Heart right ventricle (tissue), 16 donors: Measurements from ENCODE around the gene SLC16A6. TPM values are rescaled to one million over a fixed set of nuclear protein-coding genes. Genes with fewer than 3 reads are reported as not detected.

Experiments used
- ATAC-seq, 8 donors: fragments of 200-7000 bp; cut with Tn5 transposase; one replicate each; pipeline ENCODE4 v1.9.1; 2020; ENCODE audit warnings: mild to moderate bottlenecking in 8 of 8, moderate library complexity in 8 of 8, moderate number of reproducible peaks in 1 of 8
- DNase-seq, 2 donors: peaks; one replicate each; pipeline ENCODE4 v3.0.0-alpha.2; 2020
- H3K27ac ChIP-seq, 10 donors: fragments of 200-600 bp; sonication (generic) in 2 of 10; one replicate each; pipeline versions ENCODE4 v1.5.0 to v1.8.0; 2020 to 2022; ENCODE audit warnings: mild to moderate bottlenecking in 3 of 10
- H3K27me3 ChIP-seq, 7 donors: fragments of 200-600 bp; one replicate each; pipeline ENCODE4 v1.8.0; 2021 to 2022; ENCODE audit warnings: mild to moderate bottlenecking in 2 of 7
- H3K36me3 ChIP-seq, 9 donors: fragments of 200-600 bp; sonication (generic) in 1 of 9; one replicate each; pipeline versions ENCODE4 v1.5.0 to v1.8.0; 2020 to 2022; ENCODE audit warnings: mild to moderate bottlenecking in 2 of 9
- H3K4me1 ChIP-seq, 9 donors: fragments of 200-600 bp; sonication (generic) in 1 of 9; one replicate each; pipeline versions ENCODE4 v1.5.0 to v1.8.0; 2020 to 2022; ENCODE audit warnings: mild to moderate bottlenecking in 4 of 9
- H3K4me3 ChIP-seq, 10 donors: fragments of 200-600 bp; sonication (generic) in 2 of 10; one replicate each; pipeline versions ENCODE4 v1.5.0 to v1.8.0; 2020 to 2022; ENCODE audit warnings: mild to moderate bottlenecking in 7 of 10, moderate library complexity in 2 of 10
- H3K9me3 ChIP-seq, 11 donors: fragments of 200-600 bp in 10 of 11; sonication (generic) in 2 of 11; one replicate each; pipeline versions ENCODE4 v1.5.0 to v1.8.0; 2013 to 2022; ENCODE audit warnings: mild to moderate bottlenecking in 2 of 11, control low read depth in 1 of 11, moderate library complexity in 1 of 11
- WGBS, 2 donors: extraction: QIAGEN DNeasy Blood & Tissue Kit; methylation state at CpG; one replicate each; pipeline ENCODE4 v1.1.7; 2013; ENCODE audit warnings: inconsistent platforms in 1 of 2; 5-methylcytosine and 5-hydroxymethylcytosine counted together
- intact Hi-C, 10 donors: fragments of 100-400 bp; cut with DNase I; formaldehyde crosslinking; loops; one replicate each; pipeline versions ENCODE4 v1.11.1 to v1.14.2; 2022
- polyA plus RNA-seq, 2 donors: library from polyadenylated mRNA; stranded (reverse); fragments of 200-250 nt; gene quantifications; one replicate each; pipeline ENCODE4 v1.2.3, GENCODE V29; 2013
- total RNA-seq, 10 donors: library from RNA; stranded (reverse); fragmentation: NEBNext Ultra II Directional in 3 of 10; extraction: Animal tissue kit (Norgen Biotek cat#: 25700) in 3 of 10; gene quantifications; one replicate each; pipeline versions ENCODE4 v1.2.1 to v1.2.4, GENCODE V29; 2021 to 2023
- TF ChIP-seq, protein P1 (sequence below), 9 donors: fragments of 200-600 bp; sonication (generic) in 2 of 9; IDR thresholded peaks; one replicate each; pipeline versions ENCODE4 v1.5.0 to v1.8.0; 2021 to 2022; ENCODE audit warnings: antibody characterized with exemption in 9 of 9, mild to moderate bottlenecking in 5 of 9, moderate library complexity in 1 of 9
- donor health status: Arrhythmogenic right ventricular cardiomyopathy.
- donor health status: ischemic (EF 13 %, LVEDD 7.1; RV severe dilation, severe dysfunction).
- donor health status: healthy with polysubstance abuse.
- donor health status: DM: no; HTN: yes; CAD: no.
- donor health status: DM: no; HTN: no; CAD: no.
- donor health status: ischemic (EF 25% LVEDD 6.9; RV normal size, moderate dysfunction).
- donor health status: ischemic (EF 25% LVEDD 5.7; RV mildly dilated, moderate dysfunction).
- donor health status: healthy.
- donor health status: DM: yes; HTN: yes; CAD: no.
- donor health status: Ischemic cardiomyopathy.
- donor health status: ischemic (EF 35%, LVEDD 5.7; RV mildly dilated, moderate dysfunction).
- donor health status: nonischemic (EF 11% LVEDD 7.7; RV severe dilation, severe dysfunction).
- donor health status: DM: yes; HTN: yes; CAD: no.
- donor health status: PGD.
- donor health status: ischemic (EF 29% LVEDD 5.4; RV normal size, mild dysfunction).
- donor health status: nonischemic (EF 23%, LVEDD 6.1; RV moderate dilation, normal function).

Gene SLC16A6
- total and polyA plus RNA-seq, 12 donors, result 0.14 to 1.9 (median 0.59) TPM; not detected in 1

DNA sequence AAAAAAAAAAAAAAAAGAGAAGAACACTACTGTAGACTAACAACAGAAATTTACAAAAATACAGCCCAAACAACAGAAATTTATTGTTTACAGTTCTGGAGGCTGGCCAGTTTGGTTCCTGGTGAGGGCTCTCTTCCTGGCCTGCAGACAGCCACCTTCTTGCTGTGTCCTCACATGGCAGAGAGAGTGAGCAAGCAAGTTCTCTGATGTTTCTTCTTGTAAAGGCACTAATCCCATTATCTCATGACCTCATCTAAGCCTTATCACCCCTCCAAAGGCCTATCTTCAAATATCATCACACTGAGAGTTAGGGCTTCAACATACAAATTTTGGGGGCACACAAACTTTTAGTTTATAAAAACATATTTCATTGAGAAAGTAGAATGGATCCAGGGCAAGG lies 7.7 kb upstream of the SLC16A6 start:
- ATAC-seq, result no peak
- Histone ChIP-seq H3K36me3 (no peaks in the 10 kb centered on the region), H3K27me3 (peaks cover 0 to 24% (median 8%) of the 10 kb centered on the region in 7 donors), H3K4me3 (no peak overlapping the region), H3K27ac (no peak overlapping the region), H3K4me1 (peaks cover 0 to 33% (median 0%) of the 10 kb centered on the region in 9 donors), H3K9me3 (no peaks in the 10 kb centered on the region)
- intact Hi-C loops, result loop anchor here in 1 of 10 donors (10.0 kb wide), 1 partner anchor 96 kb away; no protein-coding TSS in a partner anchor
- DNase-seq, result no peak
- TF ChIP-seq, protein P1, sequence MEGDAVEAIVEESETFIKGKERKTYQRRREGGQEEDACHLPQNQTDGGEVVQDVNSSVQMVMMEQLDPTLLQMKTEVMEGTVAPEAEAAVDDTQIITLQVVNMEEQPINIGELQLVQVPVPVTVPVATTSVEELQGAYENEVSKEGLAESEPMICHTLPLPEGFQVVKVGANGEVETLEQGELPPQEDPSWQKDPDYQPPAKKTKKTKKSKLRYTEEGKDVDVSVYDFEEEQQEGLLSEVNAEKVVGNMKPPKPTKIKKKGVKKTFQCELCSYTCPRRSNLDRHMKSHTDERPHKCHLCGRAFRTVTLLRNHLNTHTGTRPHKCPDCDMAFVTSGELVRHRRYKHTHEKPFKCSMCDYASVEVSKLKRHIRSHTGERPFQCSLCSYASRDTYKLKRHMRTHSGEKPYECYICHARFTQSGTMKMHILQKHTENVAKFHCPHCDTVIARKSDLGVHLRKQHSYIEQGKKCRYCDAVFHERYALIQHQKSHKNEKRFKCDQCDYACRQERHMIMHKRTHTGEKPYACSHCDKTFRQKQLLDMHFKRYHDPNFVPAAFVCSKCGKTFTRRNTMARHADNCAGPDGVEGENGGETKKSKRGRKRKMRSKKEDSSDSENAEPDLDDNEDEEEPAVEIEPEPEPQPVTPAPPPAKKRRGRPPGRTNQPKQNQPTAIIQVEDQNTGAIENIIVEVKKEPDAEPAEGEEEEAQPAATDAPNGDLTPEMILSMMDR (IDR thresholded peaks at IDR 0.05), result no peak

- no peaks in the 10 kb centered on the region for H3K36me3 ChIP-seq
- no peaks in the 10 kb centered on the region for H3K9me3 ChIP-seq
- DNase-seq, result no peak
- peak overlapping the region in 1 of 10 donors; percentile 79 for H3K27ac ChIP-seq
- TF ChIP-seq, protein P1 (IDR thresholded peaks at IDR 0.05), result no peak
- ATAC-seq, result no peak
- H3K4me1 ChIP-seq, result peaks cover 0 to 45% (median 7%) of the 10 kb centered on the region in 9 donors
- peaks cover 0 to 34% (median 12%) of the 10 kb centered on the region in 7 donors for H3K27me3 ChIP-seq
- intact Hi-C loops, result loop anchor here in 1 of 10 donors (10.0 kb wide), 1 partner anchor 98 kb away; no protein-coding TSS in a partner anchor
- no peak overlapping the region for H3K4me3 ChIP-seq
- 75 to 77% methylated on average over 4 of the region's 4 CpGs for WGBS, 2 donors
Observed at GRCh38 chr17:68297195-68297594, 6.3 kb upstream of the SLC16A6 start.

DNA sequence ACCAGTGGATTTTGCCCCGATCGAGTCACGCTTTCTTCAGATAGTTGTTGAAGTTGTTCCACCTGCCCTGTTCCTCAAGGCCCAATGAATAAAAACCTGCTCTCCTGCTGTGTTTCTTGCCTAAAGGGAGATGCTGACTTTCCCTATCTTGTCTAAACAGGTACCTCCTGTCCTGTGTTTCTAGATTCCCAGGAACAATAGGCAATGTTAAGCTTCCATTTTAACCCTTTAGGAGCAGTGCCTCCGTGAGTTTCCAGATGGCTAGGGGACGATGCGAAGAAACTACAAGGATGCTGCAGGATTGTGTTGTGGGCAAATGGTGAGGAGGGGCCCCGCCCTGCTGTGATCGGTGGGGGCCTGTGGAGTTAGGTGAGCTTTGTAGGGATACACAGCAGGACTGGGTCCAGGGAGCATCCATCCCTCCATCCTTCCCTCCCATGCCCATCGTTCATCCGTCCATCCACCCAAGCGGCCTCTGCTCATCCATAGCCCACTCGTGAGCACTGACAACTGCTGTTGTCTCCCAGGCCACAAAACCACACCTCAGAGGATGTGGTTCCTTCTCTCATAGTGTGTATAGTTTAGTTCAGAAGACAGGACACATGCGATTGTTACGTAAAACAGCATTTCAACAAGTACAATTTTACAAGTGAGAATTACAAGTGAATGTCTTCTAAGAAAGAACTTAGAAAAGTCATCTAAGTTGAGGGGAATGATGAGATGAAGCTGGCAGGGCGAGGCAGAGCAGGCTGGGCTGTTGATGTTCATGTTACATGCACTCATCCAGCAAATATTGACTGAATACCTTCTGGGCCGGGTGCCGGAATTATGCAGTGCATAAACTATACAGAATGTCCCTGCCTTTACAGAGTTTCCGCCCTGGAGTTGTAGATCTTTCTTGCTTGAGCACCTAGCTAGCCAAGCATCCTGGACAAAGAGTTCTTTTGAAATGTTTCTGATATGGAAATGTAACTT lies 5.6 kb upstream of the SLC16A6 start:
- no peak overlapping the region for H3K4me3 ChIP-seq
- no peaks in the 10 kb centered on the region for H3K36me3 ChIP-seq
- TF ChIP-seq, protein P1 (IDR thresholded peaks at IDR 0.05), result no peak
- H3K27me3 ChIP-seq, result peaks cover 0 to 34% (median 14%) of the 10 kb centered on the region in 7 donors
- ATAC-seq (peak in 1 of 8 donors; percentile 29), DNase-seq (no peak)
- peaks cover 0 to 48% (median 10%) of the 10 kb centered on the region in 9 donors for H3K4me1 ChIP-seq
- no peaks in the 10 kb centered on the region for H3K9me3 ChIP-seq
- 92 to 93% methylated on average over 18 of the region's 18 CpGs for WGBS, 2 donors
- intact Hi-C loops, result loop anchor here in 1 of 10 donors (10.0 kb wide), 1 partner anchor 98 kb away; no protein-coding TSS in a partner anchor
- H3K27ac ChIP-seq, result peak overlapping the region in 1 of 10 donors; percentile 79

- 88 to 91% methylated on average over 7 of the region's 7 CpGs for WGBS, 2 donors
- TF ChIP-seq, protein P1 (IDR thresholded peaks at IDR 0.05), result no peak
- H3K27me3 ChIP-seq, result peaks cover 0 to 34% (median 14%) of the 10 kb centered on the region in 7 donors
Observed at GRCh38 chr17:68295086-68295485, 4.2 kb upstream of the SLC16A6 start.

More at GRCh38 chr17:68295086-68295485, 4.2 kb upstream of the SLC16A6 start:
- H3K27ac ChIP-seq, result no peak overlapping the region
- intact Hi-C loops, result loop anchor here in 1 of 10 donors (10.0 kb wide), 1 partner anchor 100 kb away; no protein-coding TSS in a partner anchor
- H3K4me3 ChIP-seq, result no peak overlapping the region
- ATAC-seq (no peak), DNase-seq (no peak)
- peaks cover 4 to 57% (median 19%) of the 10 kb centered on the region in 9 donors for H3K4me1 ChIP-seq
- H3K36me3 ChIP-seq, result no peaks in the 10 kb centered on the region
- no peaks in the 10 kb centered on the region for H3K9me3 ChIP-seq
